Fibroblast of lung (primary cell): Measurements from ENCODE around the gene ITCH.

ENCODE experiments used
- EZH2 ChIP-seq: IDR thresholded peaks from 2 replicates; pipeline ENCODE4 v1.5.1; 2012; ENCODE audit warnings: low read length, control low read depth, mild to moderate bottlenecking; ENCODE audit errors: missing control alignments
- TF ChIP-seq, protein P1 (sequence below), 2 donors: IDR thresholded peaks in 1 of 2; conservative IDR thresholded peaks in 1 of 2; 1 replicate in 1 of 2; 2 replicates in 1 of 2; pipeline ENCODE4 v1.5.1; 2011 to 2012; ENCODE audit warnings: low read length in 2 of 2, control low read depth in 1 of 2, inconsistent platforms in 1 of 2, low read depth in 1 of 2, mild to moderate bottlenecking in 1 of 2

DNA sequence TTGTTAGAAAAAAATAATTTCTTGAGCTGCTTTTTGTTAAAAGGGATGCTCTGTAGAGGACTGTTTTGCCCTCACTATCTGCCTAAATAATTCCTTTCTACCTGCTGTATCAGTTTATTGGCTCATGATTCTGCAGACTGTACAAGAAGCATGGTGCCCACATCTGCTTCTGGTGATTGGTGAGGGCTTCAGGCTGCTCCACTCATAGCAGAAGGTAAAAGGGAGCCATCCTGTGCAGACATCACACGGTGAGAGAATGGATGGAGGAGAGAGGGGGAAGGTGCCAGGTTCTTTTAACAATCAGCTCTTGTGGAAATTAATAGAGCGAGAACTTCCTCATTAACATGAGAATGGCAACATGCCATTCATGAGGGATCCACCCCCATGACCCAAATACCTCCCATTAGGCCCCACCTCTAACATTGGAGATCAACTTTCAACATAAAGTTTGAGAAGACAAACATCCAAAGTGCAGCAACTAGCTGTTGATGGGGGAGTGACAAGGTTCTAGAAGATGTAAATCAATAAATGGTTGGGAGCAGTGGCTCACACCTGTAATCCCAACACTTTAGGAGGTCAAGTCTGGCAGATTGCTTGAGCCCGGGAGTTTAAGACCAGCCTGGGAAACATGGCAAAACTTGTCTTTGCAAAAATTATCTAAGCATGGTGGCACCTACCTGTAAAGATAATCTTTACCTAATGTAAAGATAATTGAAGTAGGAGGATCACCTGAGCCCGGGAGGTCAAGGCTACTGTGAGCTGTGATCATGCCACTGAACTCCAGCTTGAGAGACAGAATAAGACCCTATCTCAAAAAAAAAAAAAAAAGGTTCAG is 44.2 kb upstream of the ITCH start:
- TF ChIP-seq, protein P1, sequence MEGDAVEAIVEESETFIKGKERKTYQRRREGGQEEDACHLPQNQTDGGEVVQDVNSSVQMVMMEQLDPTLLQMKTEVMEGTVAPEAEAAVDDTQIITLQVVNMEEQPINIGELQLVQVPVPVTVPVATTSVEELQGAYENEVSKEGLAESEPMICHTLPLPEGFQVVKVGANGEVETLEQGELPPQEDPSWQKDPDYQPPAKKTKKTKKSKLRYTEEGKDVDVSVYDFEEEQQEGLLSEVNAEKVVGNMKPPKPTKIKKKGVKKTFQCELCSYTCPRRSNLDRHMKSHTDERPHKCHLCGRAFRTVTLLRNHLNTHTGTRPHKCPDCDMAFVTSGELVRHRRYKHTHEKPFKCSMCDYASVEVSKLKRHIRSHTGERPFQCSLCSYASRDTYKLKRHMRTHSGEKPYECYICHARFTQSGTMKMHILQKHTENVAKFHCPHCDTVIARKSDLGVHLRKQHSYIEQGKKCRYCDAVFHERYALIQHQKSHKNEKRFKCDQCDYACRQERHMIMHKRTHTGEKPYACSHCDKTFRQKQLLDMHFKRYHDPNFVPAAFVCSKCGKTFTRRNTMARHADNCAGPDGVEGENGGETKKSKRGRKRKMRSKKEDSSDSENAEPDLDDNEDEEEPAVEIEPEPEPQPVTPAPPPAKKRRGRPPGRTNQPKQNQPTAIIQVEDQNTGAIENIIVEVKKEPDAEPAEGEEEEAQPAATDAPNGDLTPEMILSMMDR (conservative IDR thresholded peaks at IDR 0.05 in 1 of 2, IDR thresholded peaks at IDR 0.05 in 1 of 2; ENCODE audit: low read depth in 1 of 2, low read length in 2 of 2) = no peak
- TF ChIP-seq EZH2 = no peak
